K562 (cell line): ENCODE results near the gene TMOD2. TPM values are rescaled to one million over a fixed set of nuclear protein-coding genes. Genes with fewer than 3 reads are reported as not detected.

Experiments
- CREBBP ChIP-seq: IDR thresholded peaks from one replicate; pipeline ENCODE4 v1.6.1; 2012; ENCODE audit warnings: low read depth, mild to moderate bottlenecking, control low read depth, inconsistent platforms, low read length
- ELF2 ChIP-seq: fragments of 250-450 bp; sonication (Bioruptor Pico); IDR thresholded peaks from 2 replicates; pipeline ENCODE4 v1.5.0; 2021; ENCODE audit warnings: mild to moderate bottlenecking
- FOXJ3 ChIP-seq: sonication (generic); formaldehyde crosslinking; IDR thresholded peaks from 2 replicates; pipeline ENCODE4 v1.4.0; 2020; ENCODE audit warnings: mild to moderate bottlenecking, missing genetic modification reagents
- HMG20A ChIP-seq: fragments of 450-650 bp; formaldehyde crosslinking; conservative IDR thresholded peaks from 2 replicates; pipeline ENCODE4 v1.4.0; 2020; ENCODE audit warnings: mild to moderate bottlenecking, mixed read lengths
- KDM1A ChIP-seq, 2 experiments: fragments of 450-650 bp; IDR thresholded peaks; 2 replicates each; pipeline ENCODE4 v1.6.1; 2016; ENCODE audit warnings: mild to moderate bottlenecking in 2 of 2
- KLF13 ChIP-seq: fragments of 450-650 bp; IDR thresholded peaks from 2 replicates; pipeline ENCODE4 v1.6.1; 2016; ENCODE audit warnings: missing genetic modification characterization, low read depth, mild to moderate bottlenecking, missing compliant biosample characterization, moderate library complexity, borderline replicate concordance
- NCOA6 ChIP-seq: fragments of 450-650 bp; IDR thresholded peaks from 2 replicates; pipeline ENCODE4 v1.6.1; 2017; ENCODE audit warnings: mild to moderate bottlenecking
- NR3C1 ChIP-seq: sonication (generic); formaldehyde crosslinking; IDR thresholded peaks from 2 replicates; pipeline ENCODE4 v1.8.1; 2022; ENCODE audit warnings: missing genetic modification reagents
- PTTG1 ChIP-seq: fragments of 450-650 bp; IDR thresholded peaks from 2 replicates; pipeline ENCODE4 v1.6.1; 2016; ENCODE audit warnings: low read depth, mild to moderate bottlenecking, missing genetic modification characterization, missing compliant biosample characterization
- SMARCC2 ChIP-seq: fragments of 450-650 bp; IDR thresholded peaks from 2 replicates; pipeline ENCODE4 v1.6.1; 2017; ENCODE audit warnings: antibody characterized with exemption, moderate library complexity, mild to moderate bottlenecking, low read depth
- SUPT5H ChIP-seq: fragments of 450-650 bp; IDR thresholded peaks from 2 replicates; pipeline ENCODE4 v1.6.1; 2016
- TFAP4 ChIP-seq: sonication (generic); formaldehyde crosslinking; IDR thresholded peaks from 2 replicates; pipeline ENCODE4 v1.8.0; 2022; ENCODE audit warnings: missing genetic modification reagents, mild to moderate bottlenecking, moderate library complexity, borderline replicate concordance
- ZNF3 ChIP-seq: fragments of 250-450 bp; sonication (Bioruptor Pico); IDR thresholded peaks from 2 replicates; pipeline ENCODE4 v1.5.0; 2021; ENCODE audit warnings: mild to moderate bottlenecking, moderate library complexity
- ZNF79 ChIP-seq: fragments of 250-450 bp; sonication (Bioruptor Pico); IDR thresholded peaks from 2 replicates; pipeline ENCODE4 v1.4.0; 2020; ENCODE audit warnings: low read depth, mild to moderate bottlenecking, moderate library complexity
- polyA plus RNA-seq, 8 experiments: library from polyadenylated mRNA; depleted of rRNA in 4 of 8; stranded (reverse) in 5 of 8; unstranded in 3 of 8; fragments of >200 nt; fragmentation: Nextera tagmentation in 2 of 8; fragmentation: Illumina TruSeq in 1 of 8; extraction: Ambion mirVana in 2 of 8; extraction: Trizol in 1 of 8; gene quantifications; 2 replicates each; pipeline versions ENCODE4 v1.2.1 to v1.2.3, GENCODE V29; 2011 to 2014; ENCODE audit warnings: inconsistent platforms in 1 of 8, missing spikeins in 1 of 8
- total RNA-seq, 7 experiments: library from RNA; depleted of rRNA in 6 of 7; stranded (reverse); fragments of >200 nt in 6 of 7; fragmentation: Illumina TruSeq in 2 of 7; extraction: Trizol in 2 of 7; gene quantifications; 2 replicates each; pipeline versions ENCODE4 v1.2.1 to v1.2.3, GENCODE V29; 2011 to 2021; ENCODE audit warnings: low replicate concordance in 1 of 7
- TF ChIP-seq, protein P1 (sequence below), 2 experiments: fragments of 450-650 bp; formaldehyde crosslinking in 1 of 2; IDR thresholded peaks; 2 replicates each; pipeline versions ENCODE4 v1.4.0 to v1.6.1; 2014 to 2020; ENCODE audit warnings: mild to moderate bottlenecking in 2 of 2, borderline replicate concordance in 1 of 2, low read depth in 1 of 2
- TF ChIP-seq, protein P2 (sequence below): sonication (generic); formaldehyde crosslinking; IDR thresholded peaks from 2 replicates; pipeline ENCODE4 v1.8.0; 2022; ENCODE audit warnings: missing genetic modification reagents, mild to moderate bottlenecking, borderline replicate concordance
- TF ChIP-seq, protein P3 (sequence below): IDR thresholded peaks from 2 replicates; pipeline ENCODE4 v1.6.1; 2014; ENCODE audit warnings: antibody characterized with exemption

The TMOD2 gene
- total and polyA plus RNA-seq, 9 of the 15 experiments (the other 6 are each of a cell fraction or from before 2014, with no cell fraction given): 0.49 to 3.8 (median 3.0) TPM

GRCh38 chr15:51702710-51703109, 48.7 kb upstream of the TMOD2 start (continued):
- TF ChIP-seq, protein P1, sequence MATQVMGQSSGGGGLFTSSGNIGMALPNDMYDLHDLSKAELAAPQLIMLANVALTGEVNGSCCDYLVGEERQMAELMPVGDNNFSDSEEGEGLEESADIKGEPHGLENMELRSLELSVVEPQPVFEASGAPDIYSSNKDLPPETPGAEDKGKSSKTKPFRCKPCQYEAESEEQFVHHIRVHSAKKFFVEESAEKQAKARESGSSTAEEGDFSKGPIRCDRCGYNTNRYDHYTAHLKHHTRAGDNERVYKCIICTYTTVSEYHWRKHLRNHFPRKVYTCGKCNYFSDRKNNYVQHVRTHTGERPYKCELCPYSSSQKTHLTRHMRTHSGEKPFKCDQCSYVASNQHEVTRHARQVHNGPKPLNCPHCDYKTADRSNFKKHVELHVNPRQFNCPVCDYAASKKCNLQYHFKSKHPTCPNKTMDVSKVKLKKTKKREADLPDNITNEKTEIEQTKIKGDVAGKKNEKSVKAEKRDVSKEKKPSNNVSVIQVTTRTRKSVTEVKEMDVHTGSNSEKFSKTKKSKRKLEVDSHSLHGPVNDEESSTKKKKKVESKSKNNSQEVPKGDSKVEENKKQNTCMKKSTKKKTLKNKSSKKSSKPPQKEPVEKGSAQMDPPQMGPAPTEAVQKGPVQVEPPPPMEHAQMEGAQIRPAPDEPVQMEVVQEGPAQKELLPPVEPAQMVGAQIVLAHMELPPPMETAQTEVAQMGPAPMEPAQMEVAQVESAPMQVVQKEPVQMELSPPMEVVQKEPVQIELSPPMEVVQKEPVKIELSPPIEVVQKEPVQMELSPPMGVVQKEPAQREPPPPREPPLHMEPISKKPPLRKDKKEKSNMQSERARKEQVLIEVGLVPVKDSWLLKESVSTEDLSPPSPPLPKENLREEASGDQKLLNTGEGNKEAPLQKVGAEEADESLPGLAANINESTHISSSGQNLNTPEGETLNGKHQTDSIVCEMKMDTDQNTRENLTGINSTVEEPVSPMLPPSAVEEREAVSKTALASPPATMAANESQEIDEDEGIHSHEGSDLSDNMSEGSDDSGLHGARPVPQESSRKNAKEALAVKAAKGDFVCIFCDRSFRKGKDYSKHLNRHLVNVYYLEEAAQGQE (IDR thresholded peaks at IDR 0.05; ENCODE audit: borderline replicate concordance): no peak
- TF ChIP-seq, protein P1 (CRISPR knock-in tag; IDR thresholded peaks at IDR 0.05; ENCODE audit: low read depth): no peak
- TF ChIP-seq, protein P2, sequence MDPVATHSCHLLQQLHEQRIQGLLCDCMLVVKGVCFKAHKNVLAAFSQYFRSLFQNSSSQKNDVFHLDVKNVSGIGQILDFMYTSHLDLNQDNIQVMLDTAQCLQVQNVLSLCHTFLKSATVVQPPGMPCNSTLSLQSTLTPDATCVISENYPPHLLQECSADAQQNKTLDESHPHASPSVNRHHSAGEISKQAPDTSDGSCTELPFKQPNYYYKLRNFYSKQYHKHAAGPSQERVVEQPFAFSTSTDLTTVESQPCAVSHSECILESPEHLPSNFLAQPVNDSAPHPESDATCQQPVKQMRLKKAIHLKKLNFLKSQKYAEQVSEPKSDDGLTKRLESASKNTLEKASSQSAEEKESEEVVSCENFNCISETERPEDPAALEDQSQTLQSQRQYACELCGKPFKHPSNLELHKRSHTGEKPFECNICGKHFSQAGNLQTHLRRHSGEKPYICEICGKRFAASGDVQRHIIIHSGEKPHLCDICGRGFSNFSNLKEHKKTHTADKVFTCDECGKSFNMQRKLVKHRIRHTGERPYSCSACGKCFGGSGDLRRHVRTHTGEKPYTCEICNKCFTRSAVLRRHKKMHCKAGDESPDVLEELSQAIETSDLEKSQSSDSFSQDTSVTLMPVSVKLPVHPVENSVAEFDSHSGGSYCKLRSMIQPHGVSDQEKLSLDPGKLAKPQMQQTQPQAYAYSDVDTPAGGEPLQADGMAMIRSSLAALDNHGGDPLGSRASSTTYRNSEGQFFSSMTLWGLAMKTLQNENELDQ (CRISPR knock-in tag): no peak
- TF ChIP-seq SUPT5H (no peak), SMARCC2 (peak; percentile 80; the same call in 1 of the 2 replicates), KLF13 (no peak), NR3C1 (CRISPR knock-in tag) (no peak), KDM1A (IDR thresholded peaks at IDR 0.05) (peak in 1 of 2 experiments; percentile 16; a peak in 1 of 4 replicates), CREBBP (no peak), HMG20A (CRISPR knock-in tag) (no peak), ZNF79 (no peak), NCOA6 (no peak), TFAP4 (CRISPR knock-in tag) (no peak), ZNF3 (CRISPR knock-in tag) (no peak), FOXJ3 (no peak), PTTG1 (tag) (no peak), ELF2 (CRISPR knock-in tag) (no peak)
- TF ChIP-seq, protein P3, sequence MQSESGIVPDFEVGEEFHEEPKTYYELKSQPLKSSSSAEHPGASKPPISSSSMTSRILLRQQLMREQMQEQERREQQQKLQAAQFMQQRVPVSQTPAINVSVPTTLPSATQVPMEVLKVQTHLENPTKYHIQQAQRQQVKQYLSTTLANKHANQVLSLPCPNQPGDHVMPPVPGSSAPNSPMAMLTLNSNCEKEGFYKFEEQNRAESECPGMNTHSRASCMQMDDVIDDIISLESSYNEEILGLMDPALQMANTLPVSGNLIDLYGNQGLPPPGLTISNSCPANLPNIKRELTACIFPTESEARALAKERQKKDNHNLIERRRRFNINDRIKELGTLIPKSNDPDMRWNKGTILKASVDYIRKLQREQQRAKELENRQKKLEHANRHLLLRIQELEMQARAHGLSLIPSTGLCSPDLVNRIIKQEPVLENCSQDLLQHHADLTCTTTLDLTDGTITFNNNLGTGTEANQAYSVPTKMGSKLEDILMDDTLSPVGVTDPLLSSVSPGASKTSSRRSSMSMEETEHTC: no peak
